ENCODE results near the gene BTLA. TPM values are rescaled to one million over a fixed set of nuclear protein-coding genes. Genes with fewer than 3 reads are reported as not detected.

Gene BTLA
- total and polyA plus RNA-seq, 3 experiments from 2014 or later: 14.1 to 17.6 (median 14.8) TPM

DNA sequence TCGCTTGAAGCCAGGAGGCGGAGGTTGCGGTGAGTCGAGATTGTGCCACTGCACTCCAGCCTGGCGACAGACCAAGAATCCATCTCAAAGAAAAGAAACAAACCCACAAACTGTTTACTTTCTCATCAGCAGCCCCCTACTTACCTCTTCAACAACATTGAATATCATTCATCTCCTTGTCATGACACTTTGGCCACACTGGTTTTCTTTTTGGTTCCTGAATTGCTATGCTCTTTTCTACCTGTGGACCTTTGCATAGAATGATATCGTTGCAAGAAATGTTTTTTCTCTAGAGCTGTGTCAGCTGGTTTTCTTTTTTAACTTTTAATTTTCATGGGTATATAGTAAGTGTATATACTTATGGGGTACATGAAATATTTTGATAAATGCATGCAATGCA is 83.9 kb downstream of the BTLA start:
- peaks cover 4 to 6% of the 10 kb centered on the region in 2 donors for H3K27me3 Mint-ChIP-seq
- H3K36me3 ChIP-seq (ENCODE audit: insufficient read depth, low read length): no peaks in the 10 kb centered on the region
- H3K27ac ChIP-seq (ENCODE audit: low read depth, low read length): no peak overlapping the region
- H3K4me3 Mint-ChIP-seq: no peak overlapping the region
- H3K9me3 Mint-ChIP-seq: peaks cover 0 to 4% (median 0%) of the 10 kb centered on the region in 5 donors
- peaks cover 2 to 13% (median 10%) of the 10 kb centered on the region in 3 donors for H3K4me1 Mint-ChIP-seq
- no peaks in the 10 kb centered on the region for H3K9me3 ChIP-seq (ENCODE audit: low read length)
- no peaks in the 10 kb centered on the region for H3K27me3 ChIP-seq (ENCODE audit: insufficient read depth, low read length, poor library complexity, severe bottlenecking)
- no peak for DNase-seq
- ChIA-PET POLR2A (no interaction called here), CTCF (no interaction called here)
- no peaks in the 10 kb centered on the region for H3K4me1 ChIP-seq (ENCODE audit: insufficient read depth, low read length)
- H3K27ac Mint-ChIP-seq: peak overlapping the region in 1 of 8 donors; percentile 25
- H3K4me3 ChIP-seq (ENCODE audit: low read length): no peak overlapping the region
- no peaks in the 10 kb centered on the region for H3K36me3 Mint-ChIP-seq

Other genes starting within 250 kb of the BTLA start
- gene SLC9C1, start 205.3 kb downstream of the BTLA start, total RNA-seq: not detected
- gene SLC9C1, start 205.3 kb downstream of the BTLA start, polyA plus RNA-seq: not detected
- gene CD200, start 166.3 kb downstream of the BTLA start, total RNA-seq: 10 to 100 TPM; 17.9 to 18.3 TPM
- 1.7 TPM for gene CD200, start 166.3 kb downstream of the BTLA start, polyA plus RNA-seq
- gene ATG3, start 62.5 kb upstream of the BTLA start, total RNA-seq: 10 to 100 TPM; 75.4 to 80.4 TPM
- gene ATG3, start 62.5 kb upstream of the BTLA start, polyA plus RNA-seq: 70.5 TPM
- gene SLC35A5, start 62.6 kb upstream of the BTLA start, total RNA-seq: 10 to 100 TPM; 19.8 to 25.1 TPM
- 18.3 TPM for gene SLC35A5, start 62.6 kb upstream of the BTLA start, polyA plus RNA-seq
- not detected for gene CCDC80, start 141.7 kb upstream of the BTLA start, total RNA-seq
- gene CCDC80, start 141.7 kb upstream of the BTLA start, polyA plus RNA-seq: 0.02 TPM